Mesothelial cell of epicardium (in vitro differentiated cells): ENCODE results near the gene DPF1. TPM values are rescaled to one million over a fixed set of nuclear protein-coding genes. Genes with fewer than 3 reads are reported as not detected.

Experiments
- DNase-seq, 2 experiments: peaks; one replicate each; pipeline ENCODE4 v3.0.0; 2021; ENCODE audit warnings: low spot score in 2 of 2; ENCODE audit not compliant: unreplicated experiment in 2 of 2
- H3K27ac Mint-ChIP-seq: 2 replicates; pipeline ENCODE4 v1.8.0; 2021; ENCODE audit warnings: mixed read lengths
- H3K27me3 Mint-ChIP-seq: 2 replicates; pipeline ENCODE4 v1.8.0; 2021; ENCODE audit warnings: low read depth, mixed read lengths
- H3K36me3 Mint-ChIP-seq: 2 replicates; pipeline ENCODE4 v1.8.0; 2021; ENCODE audit warnings: mixed read lengths
- H3K4me1 Mint-ChIP-seq: 2 replicates; pipeline ENCODE4 v1.8.0; 2021; ENCODE audit warnings: mixed read lengths
- H3K4me3 Mint-ChIP-seq: 2 replicates; pipeline ENCODE4 v1.8.0; 2021; ENCODE audit warnings: mild to moderate bottlenecking, moderate library complexity, mixed read lengths
- H3K9me3 Mint-ChIP-seq: 2 replicates; pipeline ENCODE4 v1.8.0; 2021; ENCODE audit warnings: mixed read lengths
- CTCF ChIP-seq: fragments of 200-600 bp; sonication (generic); IDR thresholded peaks from one replicate; pipeline ENCODE4 v1.5.0; 2021; ENCODE audit warnings: antibody characterized with exemption; ENCODE audit not compliant: unreplicated experiment
- total RNA-seq: library from RNA; stranded (reverse); gene quantifications from 3 replicates; pipeline ENCODE4 v1.2.1, GENCODE V29; 2021

The DPF1 gene
- total RNA-seq, 1 donor from 2014 or later: 3.9 TPM

- H3K9me3 Mint-ChIP-seq: no peaks in the 10 kb centered on the region
- no peak overlapping the region for H3K4me3 Mint-ChIP-seq
- H3K4me1 Mint-ChIP-seq: peaks cover 30% of the 10 kb centered on the region
- no peaks in the 10 kb centered on the region for H3K36me3 Mint-ChIP-seq
- H3K27me3 Mint-ChIP-seq: peaks cover 4% of the 10 kb centered on the region
- no peak for DNase-seq
- no peak overlapping the region for H3K27ac Mint-ChIP-seq
- no peak for TF ChIP-seq CTCF
Measured at GRCh38 chr19:38247126-38247525, 23.1 kb upstream of the DPF1 start.

- no peak for DNase-seq
- no peaks in the 10 kb centered on the region for H3K36me3 Mint-ChIP-seq
- TF ChIP-seq CTCF: no peak
- no peak overlapping the region for H3K27ac Mint-ChIP-seq
- peaks cover 18% of the 10 kb centered on the region for H3K4me1 Mint-ChIP-seq
- H3K4me3 Mint-ChIP-seq: no peak overlapping the region
- peaks cover 4% of the 10 kb centered on the region for H3K27me3 Mint-ChIP-seq
- H3K9me3 Mint-ChIP-seq: no peaks in the 10 kb centered on the region
Measured at GRCh38 chr19:38245826-38246498, 21.9 kb upstream of the DPF1 start.

GRCh38 chr19:38243279-38243673, 19.3 kb upstream of the DPF1 start:
- Mint-ChIP-seq H3K9me3 (no peaks in the 10 kb centered on the region), H3K4me1 (peaks cover 14% of the 10 kb centered on the region), H3K36me3 (no peaks in the 10 kb centered on the region), H3K4me3 (peak overlapping the region; percentile 68), H3K27ac (no peak overlapping the region), H3K27me3 (peaks cover 4% of the 10 kb centered on the region)
- DNase-seq: no peak
- TF ChIP-seq CTCF: no peak

GRCh38 chr19:38239816-38240215, 15.8 kb upstream of the DPF1 start:
- Mint-ChIP-seq H3K4me1 (peaks cover 7% of the 10 kb centered on the region), H3K27me3 (peaks cover 3% of the 10 kb centered on the region), H3K27ac (no peak overlapping the region), H3K9me3 (no peaks in the 10 kb centered on the region), H3K4me3 (no peak overlapping the region), H3K36me3 (no peaks in the 10 kb centered on the region)
- no peak for TF ChIP-seq CTCF
- DNase-seq: no peak

- Mint-ChIP-seq H3K36me3 (no peaks in the 10 kb centered on the region), H3K27me3 (peaks cover 28% of the 10 kb centered on the region), H3K9me3 (no peaks in the 10 kb centered on the region), H3K4me1 (no peaks in the 10 kb centered on the region), H3K4me3 (no peak overlapping the region), H3K27ac (no peak overlapping the region)
- TF ChIP-seq CTCF: no peak
- no peak for DNase-seq
Measured at GRCh38 chr19:38234615-38235014, 10.6 kb upstream of the DPF1 start.
